HG02870 (cell line): Measurements from ENCODE around the gene PANK1.

Experiments used
- ATAC-seq: cut with Tn5 transposase; IDR thresholded peaks from one replicate; pipeline ENCODE4 v1.9.1; 2021; ENCODE audit warnings: mild to moderate bottlenecking, moderate library complexity; ENCODE audit not compliant: unreplicated experiment

Gene PANK1

DNA sequence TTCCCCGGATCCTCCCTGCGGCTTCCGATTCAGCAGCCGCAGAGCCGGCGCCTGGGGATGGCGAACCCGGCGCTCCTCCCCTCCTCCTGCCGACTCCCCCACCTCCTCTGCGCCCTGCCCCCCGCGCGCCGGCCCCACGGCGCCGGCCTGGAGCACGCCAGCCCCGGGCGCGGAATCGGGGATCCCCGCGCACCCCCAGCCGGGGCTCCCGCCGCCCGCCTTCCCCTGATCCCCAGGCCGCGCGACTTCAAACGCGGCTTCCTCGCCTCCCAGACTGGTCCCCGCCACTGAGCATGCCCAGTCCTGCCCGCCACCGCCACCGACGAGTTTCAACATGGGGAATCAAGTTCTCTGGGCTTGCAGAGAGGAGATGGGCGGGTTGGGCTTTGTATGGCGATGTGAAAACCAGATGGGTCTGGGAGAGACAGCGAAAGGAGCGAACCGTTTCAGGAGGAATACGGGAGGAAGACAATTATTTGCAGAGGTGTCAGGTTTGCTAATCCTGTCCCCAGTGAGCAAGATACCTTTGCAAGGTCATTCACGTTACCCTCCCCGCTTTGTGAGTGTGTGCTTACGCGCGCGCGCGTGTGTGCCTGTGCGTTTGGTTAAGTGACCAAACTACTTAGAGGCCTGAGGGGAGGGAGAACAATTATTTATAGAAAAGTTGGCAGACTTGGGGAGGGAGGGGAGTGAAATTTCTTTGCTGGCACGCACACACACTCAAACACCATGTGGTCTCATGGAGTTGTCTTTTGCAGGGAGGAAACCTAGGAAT is at the start of gene PANK1:
PANK1 (minus strand) TSS at position 276 of the 775 bp plus-strand sequence. CDS start 351 bp downstream, outside the sequence.
- ATAC-seq, result peak; percentile 37

DNA sequence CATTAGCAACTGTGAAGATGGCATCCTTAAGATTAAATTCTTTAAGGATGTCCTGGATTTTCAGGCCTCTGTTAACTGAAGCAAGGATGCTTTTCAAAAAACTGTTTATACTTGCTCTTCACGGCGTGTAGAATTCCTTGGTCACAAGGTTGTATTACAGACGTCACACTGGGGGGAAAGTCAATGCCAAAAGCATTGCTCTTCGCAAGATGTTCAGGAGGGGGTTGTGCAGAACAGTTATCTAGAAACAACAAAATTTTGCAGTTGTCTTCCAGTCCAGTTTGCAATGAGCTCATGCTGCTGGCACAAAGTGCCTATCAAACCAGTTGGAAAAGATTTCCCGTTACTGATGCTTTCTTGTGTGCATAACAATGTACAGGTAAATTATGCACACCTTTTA is 48.1 kb upstream of the PANK1 start:
- no peak for ATAC-seq

DNA sequence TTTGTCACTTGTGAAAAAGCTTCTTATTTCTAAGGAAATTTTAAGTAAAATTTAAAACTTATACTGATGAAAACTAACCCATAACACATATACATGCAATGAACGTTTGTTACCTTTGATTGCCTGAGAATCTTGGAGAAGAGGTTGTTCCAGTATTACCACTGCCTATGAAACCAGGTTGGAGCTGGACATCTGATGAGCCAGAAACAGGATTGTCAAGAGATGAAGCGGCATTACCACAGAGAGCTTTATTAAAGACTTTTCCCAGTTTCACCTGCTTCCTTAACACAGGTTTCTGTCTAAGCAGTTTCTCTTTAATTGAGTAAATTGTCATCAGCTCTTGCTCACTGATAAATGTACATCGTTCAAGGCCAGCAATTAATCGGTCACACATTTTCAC is 47.4 kb upstream of the PANK1 start:
- no peak for ATAC-seq

DNA sequence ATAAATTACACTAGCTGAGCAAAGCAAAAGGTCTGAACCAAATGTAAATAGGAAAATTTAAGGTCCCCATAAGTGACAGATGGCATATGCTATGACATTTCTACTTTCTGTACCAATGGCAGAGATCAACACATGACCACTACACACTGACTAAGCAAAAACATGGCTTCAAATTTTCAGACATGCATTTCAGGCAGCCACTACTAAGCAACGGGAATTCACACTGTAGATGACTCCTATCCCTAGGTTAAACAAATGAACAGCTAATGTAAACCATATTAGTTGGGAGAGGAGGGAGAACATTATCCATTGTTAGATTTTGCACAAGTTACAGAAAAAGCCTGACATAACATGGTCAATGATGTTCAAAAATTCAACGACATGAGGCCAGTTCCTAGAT is 45.0 kb upstream of the PANK1 start:
- no peak for ATAC-seq

- no peak for ATAC-seq
Observed at GRCh38 chr10:89685936-89686335, 40.9 kb upstream of the PANK1 start.

- ATAC-seq, result no peak
Observed at GRCh38 chr10:89684604-89685003, 39.6 kb upstream of the PANK1 start.

GRCh38 chr10:89683883-89684282 is 38.8 kb upstream of the PANK1 start:
- no peak for ATAC-seq

DNA sequence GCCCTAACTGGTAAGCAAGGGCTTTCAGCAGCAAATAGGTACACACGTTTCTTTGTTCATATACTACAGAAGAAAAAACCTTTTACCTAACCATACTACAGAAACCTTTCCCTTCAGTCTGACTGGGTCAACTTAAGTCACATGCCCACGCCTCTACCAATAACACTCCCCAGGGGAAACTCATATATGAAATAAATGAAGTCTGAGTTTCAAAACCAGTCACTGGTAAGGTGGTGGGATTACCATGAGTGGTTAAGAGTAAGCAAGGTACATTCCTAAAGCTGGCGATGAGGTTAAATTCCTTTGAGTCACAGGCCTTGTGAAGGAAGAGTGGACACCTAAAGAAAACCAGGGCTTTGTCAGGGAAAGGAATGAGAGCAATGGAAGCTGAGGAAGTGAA is 34.9 kb upstream of the PANK1 start:
- ATAC-seq, result no peak

GRCh38 chr10:89677341-89677740 is 32.3 kb upstream of the PANK1 start:
- no peak for ATAC-seq

- ATAC-seq, result no peak
Observed at GRCh38 chr10:89670926-89671325, 25.9 kb upstream of the PANK1 start.

DNA sequence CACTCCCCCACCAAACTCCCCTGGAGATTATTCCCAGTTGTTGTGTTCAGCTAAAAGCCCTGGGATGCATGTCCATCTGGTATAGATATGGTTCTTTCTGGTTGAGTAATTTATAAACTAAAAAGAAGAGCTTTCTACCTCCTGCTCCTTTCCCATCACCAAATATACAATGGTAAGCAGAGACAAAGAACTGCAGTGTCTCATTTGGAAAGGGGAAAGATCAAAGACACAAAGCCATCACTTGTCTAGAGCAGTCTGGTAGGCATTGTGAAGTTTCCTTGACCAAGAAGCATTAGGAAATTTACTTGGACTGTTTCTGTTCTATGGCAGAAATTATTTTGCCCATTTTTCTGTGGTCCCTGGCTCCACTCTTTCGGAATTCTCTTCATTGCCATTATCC is 24.9 kb upstream of the PANK1 start:
- no peak for ATAC-seq

- ATAC-seq, result no peak
Observed at GRCh38 chr10:89668386-89669071, 23.5 kb upstream of the PANK1 start.

GRCh38 chr10:89666138-89666537 is 21.1 kb upstream of the PANK1 start:
- ATAC-seq, result no peak

DNA sequence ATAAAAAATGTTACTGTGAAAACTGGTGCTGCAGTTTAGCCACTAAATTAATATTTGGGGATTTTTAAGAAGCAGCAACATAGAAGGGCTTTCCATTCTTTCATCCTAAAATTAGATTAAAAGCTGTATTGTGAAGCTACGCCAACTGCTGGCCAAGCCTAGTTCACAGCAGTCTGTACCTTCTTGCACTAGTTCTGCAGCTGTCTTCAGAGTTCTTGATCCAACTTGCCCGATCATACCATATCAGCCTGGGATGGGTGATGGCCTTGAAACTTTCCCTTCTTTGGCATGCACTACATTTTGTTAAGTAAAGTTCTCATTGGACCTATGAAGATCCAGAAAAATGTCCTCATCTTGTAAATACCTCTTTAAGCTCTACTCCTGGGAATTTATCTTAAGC is 20.3 kb upstream of the PANK1 start:
- no peak for ATAC-seq

DNA sequence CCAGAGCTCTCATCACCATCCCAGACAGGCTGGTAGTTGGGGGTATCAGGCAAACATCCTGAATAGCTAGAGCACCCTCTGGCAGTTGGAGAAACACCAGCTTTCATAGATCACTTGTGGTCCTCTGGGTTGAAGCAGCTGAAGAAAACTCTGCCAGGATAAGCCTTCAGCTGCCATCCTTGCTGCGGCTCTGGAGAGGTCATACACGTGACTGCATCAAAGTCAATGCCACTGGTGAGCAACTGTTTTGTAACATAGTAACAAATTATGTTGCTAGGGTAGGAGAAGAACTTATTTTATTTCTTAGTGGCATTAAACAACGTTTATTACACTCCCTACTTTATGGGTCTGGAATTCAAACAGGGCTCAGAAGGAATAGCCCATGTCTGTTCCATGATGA is 19.2 kb upstream of the PANK1 start:
- ATAC-seq, result no peak

DNA sequence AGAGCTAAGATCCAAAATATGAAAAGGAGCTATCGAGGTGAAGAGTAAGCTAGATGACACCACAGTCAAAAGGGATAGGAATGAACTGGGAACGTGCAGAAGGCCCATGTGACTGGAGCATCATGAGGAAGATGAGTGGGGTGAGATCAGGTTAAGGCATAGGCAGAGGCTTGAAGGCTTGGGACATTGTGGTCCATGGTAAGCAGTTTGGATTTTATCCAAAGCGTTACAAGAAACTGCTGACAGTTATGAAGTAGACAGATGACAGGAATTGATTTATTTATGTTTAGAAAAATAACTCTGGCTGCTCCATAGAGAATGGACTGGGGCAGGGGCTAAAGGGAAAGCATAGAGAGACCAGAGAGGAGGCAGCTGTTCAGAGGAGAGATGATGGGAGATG is 18.1 kb upstream of the PANK1 start:
- no peak for ATAC-seq

DNA sequence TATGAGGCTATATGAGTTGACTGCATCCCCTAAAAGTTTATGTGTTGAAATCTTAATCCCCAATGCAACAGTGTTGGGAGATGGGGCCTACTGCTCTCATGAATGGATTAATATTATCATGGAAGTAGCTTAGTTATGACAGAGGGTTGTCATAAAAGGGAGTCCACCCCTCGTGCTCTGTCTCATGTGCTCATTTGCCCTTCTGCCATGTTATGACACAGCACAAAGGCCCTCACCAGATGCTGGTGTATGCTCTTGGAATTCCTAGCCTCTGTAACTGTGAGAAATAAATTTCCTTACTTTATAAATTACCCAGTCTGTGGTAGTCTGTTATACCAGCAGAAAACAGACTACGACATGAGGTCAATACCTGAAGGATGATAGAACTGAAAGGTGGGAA is 17.6 kb upstream of the PANK1 start:
- ATAC-seq, result no peak

- peak; percentile 61 for ATAC-seq
Observed at GRCh38 chr10:89659143-89660131, 14.4 kb upstream of the PANK1 start.

DNA sequence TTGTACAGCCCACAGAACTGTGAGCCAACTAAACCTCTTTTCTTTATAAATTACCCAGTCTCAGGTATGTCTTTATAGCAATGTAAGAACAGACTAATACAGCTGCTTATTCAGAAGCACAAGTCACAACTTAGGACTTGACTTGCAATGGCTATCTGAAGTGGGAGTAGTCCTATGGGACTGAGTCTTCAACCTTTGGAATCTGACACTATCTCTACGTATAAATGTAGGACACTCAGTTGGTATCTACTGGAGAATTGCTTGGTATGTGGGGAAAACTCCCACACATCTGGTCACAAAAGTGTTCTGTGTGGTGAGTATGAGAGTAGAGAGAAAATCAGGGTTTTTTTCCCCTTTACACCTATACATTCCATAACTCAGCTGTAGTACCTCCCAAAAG is 12.3 kb upstream of the PANK1 start:
- no peak for ATAC-seq

GRCh38 chr10:89655722-89656121 is 10.7 kb upstream of the PANK1 start:
- ATAC-seq, result no peak

DNA sequence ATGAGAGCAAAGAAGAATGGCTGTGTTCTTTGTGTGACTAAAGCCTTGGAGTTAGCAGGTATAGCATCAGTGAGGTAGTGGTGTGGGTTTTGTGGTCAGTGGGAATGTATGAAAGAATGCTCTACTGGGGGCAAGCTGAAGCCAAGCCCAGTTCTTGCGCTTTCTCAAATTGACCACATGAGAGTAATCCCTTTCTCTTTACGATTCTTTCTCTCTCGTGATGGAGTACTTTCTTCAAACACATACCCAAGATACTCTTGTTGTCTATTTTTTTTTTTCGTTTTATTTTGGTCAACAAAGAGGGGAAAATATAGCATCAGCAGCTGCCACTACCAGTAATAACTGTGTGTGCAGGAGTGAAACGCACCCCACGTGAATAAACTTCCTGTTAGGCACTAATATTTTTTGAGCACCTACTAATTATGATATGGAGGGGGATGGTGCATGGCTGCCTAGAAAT is 8.4 kb upstream of the PANK1 start:
- ATAC-seq, result peak; percentile 37
